K562 (cell line): Measurements from ENCODE around the gene LITAF. TPM values are rescaled to one million over a fixed set of nuclear protein-coding genes. Genes with fewer than 3 reads are reported as not detected.
A peak's percentile ranks its signal among the peaks of the same experiment; 100 is the strongest.

Experiments
- CBFB ChIP-seq: sonication (generic); formaldehyde crosslinking; IDR thresholded peaks from 2 replicates; pipeline ENCODE4 v1.4.0; 2020; ENCODE audit warnings: mild to moderate bottlenecking, missing genetic modification reagents
- HDAC3 ChIP-seq: fragments of 450-650 bp; IDR thresholded peaks from 2 replicates; pipeline ENCODE4 v1.6.1; 2018; ENCODE audit warnings: borderline replicate concordance, mild to moderate bottlenecking, moderate library complexity; ENCODE audit not compliant: partially characterized antibody
- HDAC8 ChIP-seq: fragments of 450-650 bp; IDR thresholded peaks from 2 replicates; pipeline ENCODE4 v1.6.1; 2016; ENCODE audit warnings: mild to moderate bottlenecking, missing genetic modification characterization, moderate library complexity, missing compliant biosample characterization
- ILF3 ChIP-seq: fragments of 450-650 bp; IDR thresholded peaks from 2 replicates; pipeline ENCODE4 v1.6.1; 2018; ENCODE audit warnings: antibody characterized with exemption, mild to moderate bottlenecking, moderate library complexity, borderline replicate concordance
- KLF13 ChIP-seq: fragments of 450-650 bp; IDR thresholded peaks from 2 replicates; pipeline ENCODE4 v1.6.1; 2016; ENCODE audit warnings: missing genetic modification characterization, low read depth, mild to moderate bottlenecking, missing compliant biosample characterization, moderate library complexity, borderline replicate concordance
- MIER1 ChIP-seq: fragments of 450-650 bp; IDR thresholded peaks from 2 replicates; pipeline ENCODE4 v1.6.1; 2016; ENCODE audit warnings: antibody characterized with exemption, mild to moderate bottlenecking, low read depth
- NFE2 ChIP-seq: IDR thresholded peaks from 2 replicates; pipeline ENCODE4 v1.6.1; 2014; ENCODE audit warnings: antibody characterized with exemption, low read depth
- NFE2L1 ChIP-seq: fragments of 450-650 bp; IDR thresholded peaks from 2 replicates; pipeline ENCODE4 v1.6.1; 2016; ENCODE audit warnings: missing genetic modification characterization, low read depth, mild to moderate bottlenecking, missing compliant biosample characterization, moderate library complexity, borderline replicate concordance
- OTX1 ChIP-seq: fragments of 450-650 bp; formaldehyde crosslinking; IDR thresholded peaks from 2 replicates; pipeline ENCODE4 v1.4.0; 2022; ENCODE audit warnings: mild to moderate bottlenecking
- POLR2AphosphoS2 ChIP-seq: IDR thresholded peaks from 2 replicates; pipeline ENCODE4 v1.6.1; 2012; ENCODE audit warnings: low read length, improper control_type of control experiment
- RBM14 ChIP-seq: fragments of 200-400 bp; formaldehyde crosslinking; IDR thresholded peaks from 2 replicates; pipeline ENCODE4 v1.6.1; 2018; ENCODE audit warnings: low read depth, mild to moderate bottlenecking, low read length, moderate library complexity, borderline replicate concordance; ENCODE audit not compliant: insufficient read depth
- RNF2 ChIP-seq: sonication (generic); IDR thresholded peaks from 2 replicates; pipeline ENCODE4 v1.6.1; 2016
- TAF7 ChIP-seq: fragments of 450-650 bp; IDR thresholded peaks from 2 replicates; pipeline ENCODE4 v1.6.1; 2016; ENCODE audit warnings: missing genetic modification characterization, missing compliant biosample characterization
- TAL1 ChIP-seq: fragments of 450-650 bp; IDR thresholded peaks from 2 replicates; pipeline ENCODE4 v1.6.1; 2016; ENCODE audit warnings: mild to moderate bottlenecking
- ZNF584 ChIP-seq: fragments of 200-800 bp; sonication (Bioruptor generic); IDR thresholded peaks from 2 replicates; pipeline ENCODE4 v1.6.1; 2016; ENCODE audit warnings: low read depth, mild to moderate bottlenecking, missing genetic modification characterization, missing compliant biosample characterization
- polyA plus RNA-seq, 8 experiments: library from polyadenylated mRNA; depleted of rRNA in 4 of 8; stranded (reverse) in 5 of 8; unstranded in 3 of 8; fragments of >200 nt; fragmentation: Nextera tagmentation in 2 of 8; fragmentation: Illumina TruSeq in 1 of 8; extraction: Ambion mirVana in 2 of 8; extraction: Trizol in 1 of 8; gene quantifications; 2 replicates each; pipeline versions ENCODE4 v1.2.1 to v1.2.3, GENCODE V29; 2011 to 2014; ENCODE audit warnings: inconsistent platforms in 1 of 8, missing spikeins in 1 of 8
- total RNA-seq, 7 experiments: library from RNA; depleted of rRNA in 6 of 7; stranded (reverse); fragments of >200 nt in 6 of 7; fragmentation: Illumina TruSeq in 2 of 7; extraction: Trizol in 2 of 7; gene quantifications; 2 replicates each; pipeline versions ENCODE4 v1.2.1 to v1.2.3, GENCODE V29; 2011 to 2021; ENCODE audit warnings: low replicate concordance in 1 of 7
- TF ChIP-seq, protein P1 (sequence below), 2 experiments: fragments of 450-650 bp; conservative IDR thresholded peaks; 2 replicates each; pipeline ENCODE4 v1.6.1; 2017; ENCODE audit warnings: mild to moderate bottlenecking in 2 of 2, moderate library complexity in 2 of 2
- TF ChIP-seq, protein P2 (sequence below): fragments of 450-650 bp; IDR thresholded peaks from 2 replicates; pipeline ENCODE4 v1.6.1; 2016
- TF ChIP-seq, protein P3 (sequence below): fragments of 450-650 bp; IDR thresholded peaks from 2 replicates; pipeline ENCODE4 v1.6.1; 2017; ENCODE audit warnings: mild to moderate bottlenecking, moderate library complexity
- TF ChIP-seq, protein P4 (sequence below): sonication (generic); formaldehyde crosslinking; IDR thresholded peaks from 2 replicates; pipeline ENCODE4 v1.8.0; 2022; ENCODE audit warnings: mild to moderate bottlenecking, missing genetic modification reagents

The LITAF gene
- total and polyA plus RNA-seq, 9 of the 15 experiments (the other 6 are each of a cell fraction or from before 2014, with no cell fraction given): 4.1 to 17.8 (median 11.9) TPM

DNA sequence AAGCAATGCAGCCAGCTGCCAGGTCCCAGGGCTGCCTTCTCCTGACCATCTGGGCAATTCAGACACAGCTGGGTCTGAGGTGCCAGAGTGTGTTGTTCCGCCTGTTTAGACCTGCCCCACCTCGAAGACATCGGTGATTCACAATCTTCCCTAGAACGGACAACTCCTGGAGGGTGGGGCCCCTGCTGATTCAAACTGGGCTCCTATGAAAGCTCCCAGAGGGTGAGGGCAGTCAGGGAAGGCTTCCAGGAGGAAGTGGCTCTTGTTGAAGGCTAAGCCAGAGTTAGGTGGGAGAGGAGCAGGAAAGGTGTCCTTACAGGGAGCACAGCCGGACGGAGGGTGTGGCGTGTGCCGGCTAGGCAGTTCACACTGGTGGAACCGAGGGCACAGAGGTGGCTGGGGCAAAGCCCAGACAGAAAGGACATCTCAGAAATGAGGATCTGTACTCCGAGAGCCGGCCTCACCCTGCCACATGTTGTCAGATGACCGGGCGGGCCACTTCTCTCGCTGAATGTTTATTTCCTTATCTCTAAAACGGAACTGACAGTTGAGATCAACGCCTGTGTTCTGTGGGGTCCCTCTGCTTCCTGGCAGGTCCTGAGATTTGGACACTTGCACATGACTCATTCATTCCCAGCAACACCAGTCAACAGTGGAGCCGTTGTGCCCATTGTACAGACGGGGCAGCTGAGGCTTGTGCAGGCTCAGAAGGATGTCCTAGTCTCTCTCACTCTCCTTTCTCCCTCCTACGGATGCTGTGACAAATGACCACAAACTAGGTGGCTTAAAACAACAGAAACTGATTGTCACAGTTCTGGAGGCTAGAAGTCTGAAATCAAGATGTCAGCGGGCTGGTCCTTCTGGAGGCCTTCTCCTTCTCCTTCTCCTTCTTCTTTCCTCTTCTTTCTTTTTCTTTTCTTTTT is 26.9 kb upstream of the LITAF start (continued):
- no peak for TF ChIP-seq MIER1
- TF ChIP-seq, protein P1, sequence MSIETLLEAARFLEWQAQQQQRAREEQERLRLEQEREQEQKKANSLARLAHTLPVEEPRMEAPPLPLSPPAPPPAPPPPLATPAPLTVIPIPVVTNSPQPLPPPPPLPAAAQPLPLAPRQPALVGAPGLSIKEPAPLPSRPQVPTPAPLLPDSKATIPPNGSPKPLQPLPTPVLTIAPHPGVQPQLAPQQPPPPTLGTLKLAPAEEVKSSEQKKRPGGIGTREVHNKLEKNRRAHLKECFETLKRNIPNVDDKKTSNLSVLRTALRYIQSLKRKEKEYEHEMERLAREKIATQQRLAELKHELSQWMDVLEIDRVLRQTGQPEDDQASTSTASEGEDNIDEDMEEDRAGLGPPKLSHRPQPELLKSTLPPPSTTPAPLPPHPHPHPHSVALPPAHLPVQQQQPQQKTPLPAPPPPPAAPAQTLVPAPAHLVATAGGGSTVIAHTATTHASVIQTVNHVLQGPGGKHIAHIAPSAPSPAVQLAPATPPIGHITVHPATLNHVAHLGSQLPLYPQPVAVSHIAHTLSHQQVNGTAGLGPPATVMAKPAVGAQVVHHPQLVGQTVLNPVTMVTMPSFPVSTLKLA (conservative IDR thresholded peaks at IDR 0.05): peak; percentile 69 to 79; a peak in 3 of 4 replicates
- TF ChIP-seq KLF13 (tag): no peak
- TF ChIP-seq HDAC3: peak; percentile 71
- no peak for TF ChIP-seq NFE2L1 (tag)
- TF ChIP-seq RNF2: peak; percentile 94; the same call in 1 of the 2 replicates
- peak; percentile 73; the same call in 1 of the 2 replicates for TF ChIP-seq ZNF584 (CRISPR knock-in tag)
- TF ChIP-seq RBM14: no peak
- no peak for TF ChIP-seq ILF3
- TF ChIP-seq, protein P2, sequence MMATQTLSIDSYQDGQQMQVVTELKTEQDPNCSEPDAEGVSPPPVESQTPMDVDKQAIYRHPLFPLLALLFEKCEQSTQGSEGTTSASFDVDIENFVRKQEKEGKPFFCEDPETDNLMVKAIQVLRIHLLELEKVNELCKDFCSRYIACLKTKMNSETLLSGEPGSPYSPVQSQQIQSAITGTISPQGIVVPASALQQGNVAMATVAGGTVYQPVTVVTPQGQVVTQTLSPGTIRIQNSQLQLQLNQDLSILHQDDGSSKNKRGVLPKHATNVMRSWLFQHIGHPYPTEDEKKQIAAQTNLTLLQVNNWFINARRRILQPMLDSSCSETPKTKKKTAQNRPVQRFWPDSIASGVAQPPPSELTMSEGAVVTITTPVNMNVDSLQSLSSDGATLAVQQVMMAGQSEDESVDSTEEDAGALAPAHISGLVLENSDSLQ: peak; percentile 82
- TF ChIP-seq OTX1 (CRISPR knock-in tag): 0 out of 2 replicates have a peak, but pooled peaks have one; percentile 69
- peak; percentile 54; the same call in 1 of the 2 replicates for TF ChIP-seq CBFB
- TF ChIP-seq TAF7: no peak
- TF ChIP-seq, protein P3, sequence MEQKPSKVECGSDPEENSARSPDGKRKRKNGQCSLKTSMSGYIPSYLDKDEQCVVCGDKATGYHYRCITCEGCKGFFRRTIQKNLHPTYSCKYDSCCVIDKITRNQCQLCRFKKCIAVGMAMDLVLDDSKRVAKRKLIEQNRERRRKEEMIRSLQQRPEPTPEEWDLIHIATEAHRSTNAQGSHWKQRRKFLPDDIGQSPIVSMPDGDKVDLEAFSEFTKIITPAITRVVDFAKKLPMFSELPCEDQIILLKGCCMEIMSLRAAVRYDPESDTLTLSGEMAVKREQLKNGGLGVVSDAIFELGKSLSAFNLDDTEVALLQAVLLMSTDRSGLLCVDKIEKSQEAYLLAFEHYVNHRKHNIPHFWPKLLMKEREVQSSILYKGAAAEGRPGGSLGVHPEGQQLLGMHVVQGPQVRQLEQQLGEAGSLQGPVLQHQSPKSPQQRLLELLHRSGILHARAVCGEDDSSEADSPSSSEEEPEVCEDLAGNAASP: no peak
- no peak for TF ChIP-seq HDAC8 (tag)
- TF ChIP-seq, protein P4, sequence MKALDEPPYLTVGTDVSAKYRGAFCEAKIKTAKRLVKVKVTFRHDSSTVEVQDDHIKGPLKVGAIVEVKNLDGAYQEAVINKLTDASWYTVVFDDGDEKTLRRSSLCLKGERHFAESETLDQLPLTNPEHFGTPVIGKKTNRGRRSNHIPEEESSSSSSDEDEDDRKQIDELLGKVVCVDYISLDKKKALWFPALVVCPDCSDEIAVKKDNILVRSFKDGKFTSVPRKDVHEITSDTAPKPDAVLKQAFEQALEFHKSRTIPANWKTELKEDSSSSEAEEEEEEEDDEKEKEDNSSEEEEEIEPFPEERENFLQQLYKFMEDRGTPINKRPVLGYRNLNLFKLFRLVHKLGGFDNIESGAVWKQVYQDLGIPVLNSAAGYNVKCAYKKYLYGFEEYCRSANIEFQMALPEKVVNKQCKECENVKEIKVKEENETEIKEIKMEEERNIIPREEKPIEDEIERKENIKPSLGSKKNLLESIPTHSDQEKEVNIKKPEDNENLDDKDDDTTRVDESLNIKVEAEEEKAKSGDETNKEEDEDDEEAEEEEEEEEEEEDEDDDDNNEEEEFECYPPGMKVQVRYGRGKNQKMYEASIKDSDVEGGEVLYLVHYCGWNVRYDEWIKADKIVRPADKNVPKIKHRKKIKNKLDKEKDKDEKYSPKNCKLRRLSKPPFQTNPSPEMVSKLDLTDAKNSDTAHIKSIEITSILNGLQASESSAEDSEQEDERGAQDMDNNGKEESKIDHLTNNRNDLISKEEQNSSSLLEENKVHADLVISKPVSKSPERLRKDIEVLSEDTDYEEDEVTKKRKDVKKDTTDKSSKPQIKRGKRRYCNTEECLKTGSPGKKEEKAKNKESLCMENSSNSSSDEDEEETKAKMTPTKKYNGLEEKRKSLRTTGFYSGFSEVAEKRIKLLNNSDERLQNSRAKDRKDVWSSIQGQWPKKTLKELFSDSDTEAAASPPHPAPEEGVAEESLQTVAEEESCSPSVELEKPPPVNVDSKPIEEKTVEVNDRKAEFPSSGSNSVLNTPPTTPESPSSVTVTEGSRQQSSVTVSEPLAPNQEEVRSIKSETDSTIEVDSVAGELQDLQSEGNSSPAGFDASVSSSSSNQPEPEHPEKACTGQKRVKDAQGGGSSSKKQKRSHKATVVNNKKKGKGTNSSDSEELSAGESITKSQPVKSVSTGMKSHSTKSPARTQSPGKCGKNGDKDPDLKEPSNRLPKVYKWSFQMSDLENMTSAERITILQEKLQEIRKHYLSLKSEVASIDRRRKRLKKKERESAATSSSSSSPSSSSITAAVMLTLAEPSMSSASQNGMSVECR (CRISPR knock-in tag): no peak
- no peak for TF ChIP-seq POLR2AphosphoS2
- TF ChIP-seq NFE2: peak; percentile 68
- peak; percentile 39 for TF ChIP-seq TAL1
